ENCODE results near the gene SLC13A1.

The SLC13A1 gene

DNA sequence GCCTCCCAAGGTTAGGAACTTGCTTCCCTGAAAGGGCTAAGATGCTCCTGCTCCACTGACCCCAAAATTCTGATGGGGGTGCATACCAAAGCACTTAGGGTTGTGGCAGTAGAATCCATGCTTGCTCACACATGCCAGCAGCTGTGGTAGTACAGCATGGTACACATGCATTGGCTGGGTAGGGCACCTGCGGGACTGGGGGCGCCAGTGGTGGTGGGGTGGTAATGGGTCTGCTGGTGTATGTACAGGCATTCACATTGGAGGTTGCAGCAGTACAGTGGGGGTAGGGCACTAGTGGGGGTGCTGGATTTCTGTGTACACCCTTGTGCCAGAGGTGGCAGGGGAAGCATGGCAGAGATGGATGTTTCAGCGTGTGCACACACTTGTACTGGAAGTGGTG lies 132.0 kb downstream of the SLC13A1 start:
- Mint-ChIP-seq H3K36me3 (ENCODE audit: low read depth) (no peaks in the 10 kb centered on the region), H3K27me3 (no peaks in the 10 kb centered on the region), H3K4me1 (ENCODE audit: low read depth) (no peaks in the 10 kb centered on the region), H3K27ac (no peak overlapping the region), H3K4me3 (no peak overlapping the region), H3K9me3 (peaks cover 9% of the 10 kb centered on the region)
- DNase-seq: no peak

All from activated T-cell treated with anti-CD3 and anti-CD28 coated beads, Interleukin-2, amount 50 U/mL, for 24 hours (primary cell).